OCI-LY7 (cell line): ENCODE results near the gene SMTNL2. TPM values are rescaled to one million over a fixed set of nuclear protein-coding genes. Genes with fewer than 3 reads are reported as not detected.
"Not testable (repeated sequence)": the region's sequence is repeated elsewhere in the genome, so short reads cannot be mapped to it uniquely, and the experiment has no call there.

ENCODE experiments used
- BruUV-seq: library from RNA; stranded (reverse); fragments of 400-500 nt; replicated peaks from 2 replicates; lab custom pipeline; 2021; lab: Mats Ljungman, UMichigan
- CTCF ChIA-PET: fragments of 300-600 bp; sonication (Branson Sonifier 250); formaldehyde crosslinking; loops from one replicate; lab custom pipeline; 2022; ENCODE audit warnings: antibody characterized with exemption; ENCODE audit not compliant: unreplicated experiment; lab: Charles Lee
- POLR2A ChIA-PET: fragments of 300-600 bp; sonication (Branson Sonifier 250); formaldehyde crosslinking; loops from one replicate; lab custom pipeline; 2022; ENCODE audit warnings: antibody characterized with exemption; lab: Charles Lee
- DNase-seq: peaks from one replicate; pipeline ENCODE4 v3.0.0-alpha.2; 2015; ENCODE audit warnings: low spot score
- H2AFZ ChIP-seq: fragments of 200-600 bp; sonication (generic), shearing (Covaris generic); 2 replicates; pipeline ENCODE4 v1.6.1; 2014; ENCODE audit warnings: mild to moderate bottlenecking, antibody characterized with exemption, low read length, moderate library complexity
- H3K27ac ChIP-seq: fragments of 200-600 bp; sonication (generic); 2 replicates; pipeline ENCODE4 v1.5.1; 2014; ENCODE audit warnings: mixed run types, low read depth, mild to moderate bottlenecking, moderate library complexity, low read length, inconsistent platforms; ENCODE audit not compliant: poor library complexity, severe bottlenecking
- H3K36me3 ChIP-seq: fragments of 200-600 bp; sonication (generic); 2 replicates; pipeline ENCODE4 v1.6.1; 2014; ENCODE audit warnings: mild to moderate bottlenecking, antibody characterized with exemption, low read length, moderate library complexity, mixed read lengths; ENCODE audit not compliant: insufficient read depth
- H3K4me1 ChIP-seq: fragments of 200-600 bp; sonication (generic); 2 replicates; pipeline ENCODE4 v1.5.1; 2014; ENCODE audit warnings: mild to moderate bottlenecking, low read length; ENCODE audit not compliant: insufficient read depth, poor library complexity, severe bottlenecking
- H3K4me2 ChIP-seq: fragments of 200-600 bp; sonication (generic); 2 replicates; pipeline ENCODE4 v1.6.1; 2014; ENCODE audit warnings: mild to moderate bottlenecking, low read length
- H3K4me3 ChIP-seq: fragments of 200-600 bp; sonication (generic); 2 replicates; pipeline ENCODE4 v1.5.1; 2014; ENCODE audit warnings: mild to moderate bottlenecking, low read depth, low read length; ENCODE audit not compliant: poor library complexity, severe bottlenecking
- H3K79me2 ChIP-seq: fragments of 200-600 bp; sonication (generic); 2 replicates; pipeline ENCODE4 v1.6.1; 2016; ENCODE audit warnings: low read depth, mild to moderate bottlenecking, low read length, moderate library complexity, mixed read lengths; ENCODE audit not compliant: insufficient read depth
- H3K9me2 ChIP-seq: fragments of 200-600 bp; sonication (generic); 2 replicates; pipeline ENCODE4 v1.6.1; 2016; ENCODE audit warnings: mild to moderate bottlenecking, low read length, mixed read lengths; ENCODE audit not compliant: insufficient read depth
- H3K9me3 ChIP-seq: fragments of 200-600 bp; sonication (generic); 2 replicates; pipeline ENCODE4 v1.6.1; 2014; ENCODE audit warnings: mild to moderate bottlenecking, mixed run types, low read length, mixed read lengths
- H4K20me1 ChIP-seq: fragments of 200-600 bp; sonication (generic); 2 replicates; pipeline ENCODE4 v1.6.1; 2014; ENCODE audit warnings: mild to moderate bottlenecking, antibody characterized with exemption, low read length, moderate library complexity, mixed read lengths; ENCODE audit not compliant: insufficient read depth
- CTCF ChIP-seq: fragments of 200-600 bp; sonication (generic); conservative IDR thresholded peaks from 2 replicates; pipeline ENCODE4 v1.5.1; 2014; ENCODE audit warnings: mild to moderate bottlenecking, antibody characterized with exemption, low read length, moderate library complexity, mixed read lengths
- EZH2phosphoT487 ChIP-seq: fragments of 200-600 bp; sonication (generic); IDR thresholded peaks from 2 replicates; pipeline ENCODE4 v1.6.1; 2018; ENCODE audit warnings: low read depth, borderline replicate concordance, mild to moderate bottlenecking, mixed run types, antibody characterized with exemption, low read length, moderate library complexity, mixed read lengths
- intact Hi-C: fragments of 100-400 bp; cut with micrococcal nuclease; formaldehyde crosslinking; loops from one replicate; pipeline ENCODE4 v1.10.0; 2022; ENCODE audit not compliant: unreplicated experiment
- total RNA-seq, 2 experiments: library from RNA; depleted of rRNA in 1 of 2; stranded (reverse); fragments of >200 nt in 1 of 2; shearing (Covaris generic) in 1 of 2; gene quantifications; 2 replicates each; pipeline ENCODE4 v1.2.3, GENCODE V29; 2014 to 2022

SMTNL2 gene
- total RNA-seq, 2 experiments from 2014 or later = not detected

- no peak overlapping the region for H3K4me3 ChIP-seq
- no peaks in the 10 kb centered on the region for H3K36me3 ChIP-seq
- H3K79me2 ChIP-seq = no peaks in the 10 kb centered on the region
- H2AFZ ChIP-seq = no peak overlapping the region
- no peak overlapping the region for H3K4me2 ChIP-seq
- H4K20me1 ChIP-seq = no peaks in the 10 kb centered on the region
- no TSS peak for BruUV-seq
- intact Hi-C loops = no loop called here
- no peak for TF ChIP-seq CTCF
- TF ChIP-seq EZH2phosphoT487 = no peak
- no peak overlapping the region for H3K27ac ChIP-seq
- DNase-seq = no peak
- POLR2A ChIA-PET = interaction anchor here (0.6 kb wide), 2 partner anchors 11 to 1907 kb away, joined by 5 to 6 read pairs; no protein-coding TSS in a partner anchor
- CTCF ChIA-PET = interaction anchor here (0.6 kb wide), 1 partner anchor 228 kb away, joined by 3 read pairs; no protein-coding TSS in a partner anchor
- H3K9me3 ChIP-seq = no peaks in the 10 kb centered on the region
- no peaks in the 10 kb centered on the region for H3K9me2 ChIP-seq
- H3K4me1 ChIP-seq = no peaks in the 10 kb centered on the region
Observed at GRCh38 chr17:4648741-4649140, 64.4 kb downstream of the SMTNL2 start.

DNA sequence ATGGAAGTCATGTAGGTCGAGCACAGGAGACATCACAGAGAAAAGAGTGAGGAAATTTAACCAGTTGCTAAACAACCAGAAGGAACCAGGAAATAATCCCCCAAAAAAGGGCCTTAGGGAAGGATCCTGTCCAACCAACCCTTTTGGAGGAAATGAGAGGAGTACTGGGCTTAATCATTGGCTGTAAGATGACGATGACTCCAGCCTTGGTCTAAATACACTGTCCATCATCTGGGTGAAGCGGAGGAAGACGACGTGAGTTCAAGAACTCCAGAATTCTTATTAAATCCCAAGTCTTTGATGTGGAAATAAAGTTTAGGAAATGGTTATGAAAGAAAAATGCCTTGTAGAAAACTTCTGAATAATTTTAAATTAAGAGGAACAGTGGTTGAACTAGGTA is 68.7 kb downstream of the SMTNL2 start:
- Histone ChIP-seq H3K36me3 (no peaks in the 10 kb centered on the region), H3K4me2 (no peak overlapping the region), H2AFZ (no peak overlapping the region), H3K4me1 (no peaks in the 10 kb centered on the region), H3K79me2 (no peaks in the 10 kb centered on the region), H4K20me1 (no peaks in the 10 kb centered on the region), H3K27ac (no peak overlapping the region), H3K4me3 (no peak overlapping the region), H3K9me2 (no peaks in the 10 kb centered on the region), H3K9me3 (no peaks in the 10 kb centered on the region)
- intact Hi-C loops = no loop called here
- CTCF ChIA-PET = no interaction called here
- no peak for DNase-seq
- TF ChIP-seq EZH2phosphoT487 (no peak), CTCF (no peak)
- no TSS peak for BruUV-seq
- POLR2A ChIA-PET = no interaction called here

DNA sequence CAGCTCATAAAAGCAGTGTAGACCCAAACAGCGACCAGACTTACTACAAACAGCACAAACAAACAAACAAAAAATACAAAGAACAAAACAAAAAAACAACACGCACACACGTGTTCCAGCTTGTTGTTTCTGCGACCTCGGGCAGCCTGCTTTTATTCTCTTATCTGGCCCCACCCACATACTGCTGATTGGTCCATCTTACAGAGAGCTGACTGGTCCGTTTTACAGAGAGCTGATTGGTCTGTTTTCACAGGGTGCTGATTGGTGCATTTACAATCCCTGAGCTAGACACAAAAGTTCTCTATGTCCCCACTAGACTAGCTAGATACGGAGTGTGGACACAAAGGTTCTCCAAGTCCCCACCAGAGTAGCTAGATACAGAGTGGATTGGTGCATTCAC is 71.6 kb downstream of the SMTNL2 start:
- H3K4me1 ChIP-seq, intact Hi-C loops, POLR2A ChIA-PET, H3K9me2 ChIP-seq, H3K27ac ChIP-seq, CTCF ChIA-PET, H3K4me2 ChIP-seq, H4K20me1 ChIP-seq, H3K9me3 ChIP-seq, H3K4me3 ChIP-seq, BruUV-seq, H3K36me3 ChIP-seq, DNase-seq, H2AFZ ChIP-seq, H3K79me2 ChIP-seq: not testable (repeated sequence)
